Left lung (tissue), 10 donors: Measurements from ENCODE around the gene POLR3GL. TPM values are rescaled to one million over a fixed set of nuclear protein-coding genes. Genes with fewer than 3 reads are reported as not detected.

Experiments used
- ATAC-seq: fragments of 200-7000 bp; cut with Tn5 transposase; one replicate; pipeline ENCODE4 v1.9.1; 2020; ENCODE audit warnings: moderate library complexity
- DNase-seq, 4 donors: peaks; one replicate each; pipeline ENCODE4 v3.0.0-alpha.2; 2013 to 2020
- H3K27ac ChIP-seq, 2 donors: fragments of 200-600 bp; sonication (generic) in 1 of 2; one replicate each; pipeline versions ENCODE4 v1.5.0 to v1.8.0; 2020 to 2021
- H3K27me3 ChIP-seq, 2 donors: fragments of 200-600 bp; sonication (generic) in 1 of 2; one replicate each; pipeline versions ENCODE4 v1.5.0 to v1.8.0; 2020 to 2021
- H3K36me3 ChIP-seq, 2 donors: fragments of 200-600 bp; sonication (generic) in 1 of 2; one replicate each; pipeline versions ENCODE4 v1.5.0 to v1.8.0; 2020 to 2021
- H3K4me1 ChIP-seq, 2 donors: fragments of 200-600 bp; one replicate each; pipeline ENCODE4 v1.8.0; 2021
- H3K4me3 ChIP-seq, 2 donors: fragments of 200-600 bp; sonication (generic) in 1 of 2; one replicate each; pipeline versions ENCODE4 v1.5.0 to v1.8.0; 2020 to 2021; ENCODE audit warnings: mild to moderate bottlenecking in 1 of 2
- H3K9me3 ChIP-seq, 2 donors: fragments of 200-600 bp; sonication (generic) in 1 of 2; one replicate each; pipeline versions ENCODE4 v1.5.0 to v1.8.0; 2020 to 2021
- intact Hi-C, 2 donors: fragments of 100-400 bp; cut with DNase I; formaldehyde crosslinking; loops; one replicate each; pipeline versions ENCODE4 v1.11.2 to v1.14.2; 2022
- polyA plus RNA-seq, 6 donors: library from polyadenylated mRNA; unstranded; fragments of 120-200 nt; gene quantifications; one replicate each; pipeline ENCODE4 v1.2.1, GENCODE V29; 2013; ENCODE audit not compliant: insufficient read length in 6 of 6
- total RNA-seq, 2 donors: library from RNA; stranded (reverse); fragmentation: NEBNext Ultra II Directional; extraction: Animal tissue kit (Norgen Biotek cat#: 25700); gene quantifications; one replicate each; pipeline ENCODE4 v1.2.1, GENCODE V29; 2021
- TF ChIP-seq, protein P1 (sequence below), 2 donors: fragments of 200-600 bp; sonication (generic) in 1 of 2; IDR thresholded peaks; one replicate each; pipeline versions ENCODE4 v1.5.0 to v1.8.0; 2021; ENCODE audit warnings: antibody characterized with exemption in 2 of 2
- donor health status: DM: no; HTN: yes; CAD: no.
- donor health status: DM: no; HTN: no; CAD: no.

The POLR3GL gene
- total and polyA plus RNA-seq, 8 donors: 19.6 to 50.2 (median 44.2) TPM

DNA sequence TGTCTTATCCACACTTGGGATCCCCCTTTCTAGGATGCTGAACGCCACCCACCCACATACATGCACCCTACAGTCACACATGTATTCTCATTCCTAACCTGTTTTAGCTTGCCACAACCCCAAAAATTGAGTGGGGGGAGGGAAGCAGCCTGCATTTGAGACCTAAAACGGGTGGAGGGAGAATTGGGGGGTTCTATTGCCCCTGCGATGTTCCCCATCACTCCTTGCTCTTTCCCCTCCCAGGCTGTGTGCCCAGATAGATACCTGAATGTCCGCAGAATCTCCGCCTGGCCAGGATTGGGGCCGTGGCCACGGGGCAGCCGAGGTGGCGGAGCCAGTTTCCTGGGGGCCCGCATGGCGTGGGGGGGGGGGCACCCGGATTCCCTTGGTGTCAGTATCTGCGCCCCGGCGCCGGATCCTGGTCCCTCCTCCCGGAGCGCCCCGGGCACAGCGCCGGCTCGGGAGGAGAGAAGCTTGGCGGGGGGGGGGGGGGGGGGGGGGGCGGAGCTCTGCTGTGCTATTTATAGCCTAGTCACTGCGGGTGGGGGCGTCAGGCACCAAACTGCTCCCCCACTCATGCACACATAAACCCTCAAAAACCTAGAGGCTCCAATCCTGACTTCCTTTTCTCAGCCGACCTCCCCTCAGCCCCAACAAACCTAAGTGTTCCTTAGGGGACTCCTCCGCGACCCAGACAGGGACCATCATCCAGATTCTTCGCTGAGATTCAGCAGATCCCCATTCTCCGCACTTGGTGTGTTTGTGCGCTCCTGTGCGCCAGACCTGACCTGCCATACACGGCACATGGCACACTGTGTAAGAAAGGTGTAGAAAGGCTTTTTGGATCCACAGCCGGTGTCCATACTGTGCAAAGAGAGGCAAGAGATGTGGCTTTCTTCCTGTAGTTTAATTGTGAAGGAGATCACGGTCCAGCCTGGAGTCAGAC lies 2.1 kb upstream of the POLR3GL start:
- intact Hi-C loops: no loop called here
- TF ChIP-seq, protein P1, sequence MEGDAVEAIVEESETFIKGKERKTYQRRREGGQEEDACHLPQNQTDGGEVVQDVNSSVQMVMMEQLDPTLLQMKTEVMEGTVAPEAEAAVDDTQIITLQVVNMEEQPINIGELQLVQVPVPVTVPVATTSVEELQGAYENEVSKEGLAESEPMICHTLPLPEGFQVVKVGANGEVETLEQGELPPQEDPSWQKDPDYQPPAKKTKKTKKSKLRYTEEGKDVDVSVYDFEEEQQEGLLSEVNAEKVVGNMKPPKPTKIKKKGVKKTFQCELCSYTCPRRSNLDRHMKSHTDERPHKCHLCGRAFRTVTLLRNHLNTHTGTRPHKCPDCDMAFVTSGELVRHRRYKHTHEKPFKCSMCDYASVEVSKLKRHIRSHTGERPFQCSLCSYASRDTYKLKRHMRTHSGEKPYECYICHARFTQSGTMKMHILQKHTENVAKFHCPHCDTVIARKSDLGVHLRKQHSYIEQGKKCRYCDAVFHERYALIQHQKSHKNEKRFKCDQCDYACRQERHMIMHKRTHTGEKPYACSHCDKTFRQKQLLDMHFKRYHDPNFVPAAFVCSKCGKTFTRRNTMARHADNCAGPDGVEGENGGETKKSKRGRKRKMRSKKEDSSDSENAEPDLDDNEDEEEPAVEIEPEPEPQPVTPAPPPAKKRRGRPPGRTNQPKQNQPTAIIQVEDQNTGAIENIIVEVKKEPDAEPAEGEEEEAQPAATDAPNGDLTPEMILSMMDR (IDR thresholded peaks at IDR 0.05): no peak
- Histone ChIP-seq H3K4me3 (peak overlapping the region; percentile 58 to 63), H3K27ac (peak overlapping the region; percentile 26 to 83), H3K27me3 (peaks cover 0 to 29% of the 10 kb centered on the region in 2 donors), H3K9me3 (peaks cover 0 to 4% of the 10 kb centered on the region in 2 donors), H3K36me3 (no peaks in the 10 kb centered on the region), H3K4me1 (peaks cover 22 to 68% of the 10 kb centered on the region in 2 donors)
- DNase-seq (peak in 2 of 4 donors; percentile 52 to 84), ATAC-seq (peak; percentile 1)

DNA sequence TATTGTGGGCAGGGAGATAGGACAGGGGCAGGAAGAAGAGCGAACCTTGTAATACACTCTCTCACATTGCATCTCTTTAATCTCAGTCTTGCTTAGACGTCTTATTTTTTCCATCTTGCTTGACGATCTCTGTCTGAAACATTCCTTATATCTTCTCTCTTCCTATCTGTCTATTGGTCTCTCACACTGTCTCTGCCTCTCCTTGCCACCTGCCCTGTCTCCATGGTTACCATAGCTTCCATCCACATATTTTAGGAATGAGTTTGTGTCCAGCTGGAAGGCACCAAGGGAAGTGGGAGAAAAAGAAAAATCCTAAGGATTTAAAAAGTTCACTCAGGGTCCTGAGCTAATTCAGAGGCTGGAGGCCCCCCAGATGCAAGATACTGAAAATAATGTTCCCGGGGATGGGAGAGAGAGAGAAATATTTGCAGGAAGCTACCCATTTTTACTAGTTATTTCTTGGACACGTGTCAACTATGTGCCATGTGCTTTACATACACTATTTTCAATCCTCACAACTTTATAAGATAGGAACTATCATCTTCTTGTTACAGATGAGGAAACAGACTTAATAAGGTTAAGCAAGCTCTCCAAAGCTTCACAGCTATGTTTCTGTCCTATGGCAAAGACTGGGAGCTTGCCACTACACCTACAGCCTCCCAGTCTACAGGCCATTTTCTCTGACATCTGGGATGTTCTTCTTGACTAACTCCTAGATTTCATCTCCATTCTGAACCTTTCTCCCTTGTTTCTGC lies 1.0 kb upstream of the POLR3GL start:
- Histone ChIP-seq H3K27me3 (peaks cover 0 to 29% of the 10 kb centered on the region in 2 donors), H3K27ac (peak overlapping the region; percentile 83 to 91), H3K36me3 (no peaks in the 10 kb centered on the region), H3K4me1 (peaks cover 18 to 63% of the 10 kb centered on the region in 2 donors), H3K9me3 (peaks cover 0 to 6% of the 10 kb centered on the region in 2 donors), H3K4me3 (peak overlapping the region; percentile 52 to 62)
- intact Hi-C loops: no loop called here
- no peak for DNase-seq
- TF ChIP-seq, protein P1 (IDR thresholded peaks at IDR 0.05): no peak
- no peak for ATAC-seq

DNA sequence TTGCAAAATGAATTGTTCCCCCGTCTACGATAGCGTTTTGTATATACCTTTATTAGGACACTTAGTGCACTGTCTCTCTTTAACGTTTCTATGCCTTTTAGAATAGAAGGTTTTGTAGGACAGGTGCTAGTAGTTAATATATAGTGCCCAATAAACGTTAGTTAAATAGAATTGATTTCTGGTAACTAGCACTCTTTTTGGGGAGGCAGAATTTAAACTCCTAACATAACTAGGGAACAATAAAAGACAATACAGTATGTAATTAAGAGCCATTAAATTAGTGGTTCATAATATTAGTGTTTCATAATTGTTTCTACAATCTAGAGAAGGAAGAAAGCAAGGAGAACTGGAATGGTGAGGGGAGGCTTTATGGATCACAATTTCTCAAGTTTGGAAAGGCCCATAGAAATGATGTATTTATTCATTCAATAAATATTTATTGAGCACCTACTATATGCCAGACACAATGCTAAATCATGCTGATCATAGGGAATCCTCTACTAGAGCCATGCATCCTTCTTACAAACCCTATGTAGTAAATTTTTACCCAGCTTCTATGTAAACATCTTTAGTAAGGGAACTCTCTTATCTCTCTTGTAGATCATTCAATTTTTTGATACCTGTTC lies 742 bp downstream of the POLR3GL start:
- ATAC-seq: no peak
- H3K36me3 ChIP-seq: no peaks in the 10 kb centered on the region
- TF ChIP-seq, protein P1 (IDR thresholded peaks at IDR 0.05): no peak
- DNase-seq: no peak
- peaks cover 0 to 6% of the 10 kb centered on the region in 2 donors for H3K9me3 ChIP-seq
- H3K4me1 ChIP-seq: peaks cover 14 to 50% of the 10 kb centered on the region in 2 donors
- intact Hi-C loops: no loop called here
- H3K27me3 ChIP-seq: peaks cover 0 to 26% of the 10 kb centered on the region in 2 donors
- H3K27ac ChIP-seq: peak overlapping the region; percentile 83 to 91
- peak overlapping the region; percentile 52 to 62 for H3K4me3 ChIP-seq

DNA sequence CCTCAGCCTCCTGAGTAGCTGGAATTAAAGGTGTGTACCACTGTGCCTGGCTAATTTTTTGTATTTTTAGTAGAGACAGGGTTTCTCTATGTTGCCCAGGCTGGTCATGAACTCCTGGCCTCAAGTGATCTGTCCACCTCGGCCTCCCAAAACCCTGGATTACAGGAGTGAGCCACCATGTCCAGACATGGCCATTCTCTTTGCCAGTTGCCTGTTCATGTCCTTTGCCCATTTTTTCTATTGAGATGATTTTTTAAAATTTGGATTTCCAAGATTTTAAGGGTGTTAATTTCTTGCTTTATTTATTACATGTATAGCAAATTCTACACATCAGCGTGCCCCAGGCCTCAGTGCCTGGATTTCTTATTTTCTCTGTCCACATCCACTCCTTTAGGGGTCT lies 2.8 kb downstream of the POLR3GL start:
- Histone ChIP-seq H3K27ac (no peak overlapping the region), H3K27me3 (peaks cover 0 to 5% of the 10 kb centered on the region in 2 donors), H3K9me3 (peaks cover 0 to 6% of the 10 kb centered on the region in 2 donors), H3K4me3 (no peak overlapping the region), H3K36me3 (no peaks in the 10 kb centered on the region), H3K4me1 (peaks cover 6 to 30% of the 10 kb centered on the region in 2 donors)
- TF ChIP-seq, protein P1 (IDR thresholded peaks at IDR 0.05): no peak
- DNase-seq: no peak
- intact Hi-C loops: no loop called here
- no peak for ATAC-seq
